ENCODE data around the gene JAKMIP1. TPM values are rescaled to one million over a fixed set of nuclear protein-coding genes. Genes with fewer than 3 reads are reported as not detected.

The JAKMIP1 gene
- total and polyA plus RNA-seq, 4 donors = 0.08 to 0.50 (median 0.22) TPM

GRCh38 chr4:6152869-6153705 lies 47.3 kb downstream of the JAKMIP1 start:
- H3K4me1 ChIP-seq (ENCODE audit: control insufficient read depth in 1 of 2, insufficient read depth in 2 of 2, low read length in 2 of 2) = no peaks in the 10 kb centered on the region
- no peaks in the 10 kb centered on the region for H3K27me3 ChIP-seq (ENCODE audit: control insufficient read depth in 1 of 2, insufficient read depth in 2 of 2, low read length in 1 of 2)
- no peak for ATAC-seq (ENCODE audit: low FRiP score)
- H3K9me3 ChIP-seq (ENCODE audit: control insufficient read depth, low read length) = peaks cover 1% of the 10 kb centered on the region
- H3K4me3 ChIP-seq (ENCODE audit: low read length in 2 of 2) = no peak overlapping the region
- 73 to 75% methylated on average over 15 of the region's 15 CpGs for whole genome bisulfite sequencing, 2 donors
- intact Hi-C loops (cut with DNase I) = no loop called here
- H3K36me3 ChIP-seq (ENCODE audit: control insufficient read depth in 1 of 2, insufficient read depth in 2 of 2, low read length in 1 of 2) = no peaks in the 10 kb centered on the region
- peak in 1 of 2 donors; percentile 60 for DNase-seq
- no peak overlapping the region for H3K27ac ChIP-seq (ENCODE audit: low read depth in 1 of 2, low read length in 2 of 2)

- ATAC-seq (ENCODE audit: low FRiP score) (no peak), DNase-seq (peak in 1 of 2 donors; percentile 62)
- Histone ChIP-seq H3K36me3 (ENCODE audit: control insufficient read depth in 1 of 2, insufficient read depth in 2 of 2, low read length in 1 of 2) (no peaks in the 10 kb centered on the region), H3K27me3 (ENCODE audit: control insufficient read depth in 1 of 2, insufficient read depth in 2 of 2, low read length in 1 of 2) (no peaks in the 10 kb centered on the region), H3K4me1 (ENCODE audit: control insufficient read depth in 1 of 2, insufficient read depth in 2 of 2, low read length in 2 of 2) (no peaks in the 10 kb centered on the region), H3K9me3 (ENCODE audit: control insufficient read depth, low read length) (peaks cover 4% of the 10 kb centered on the region), H3K27ac (ENCODE audit: low read depth in 1 of 2, low read length in 2 of 2) (no peak overlapping the region), H3K4me3 (ENCODE audit: low read length in 2 of 2) (no peak overlapping the region)
- intact Hi-C loops (cut with DNase I) = no loop called here
- 86% methylated on average over 18 of the region's 18 CpGs for WGBS, 2 donors
Observed at GRCh38 chr4:6150046-6150735, 50.2 kb downstream of the JAKMIP1 start.

GRCh38 chr4:6148506-6149205 lies 51.7 kb downstream of the JAKMIP1 start:
- ATAC-seq (ENCODE audit: low FRiP score) (no peak), DNase-seq (peak; percentile 24 to 58)
- Histone ChIP-seq H3K4me1 (ENCODE audit: control insufficient read depth in 1 of 2, insufficient read depth in 2 of 2, low read length in 2 of 2) (no peaks in the 10 kb centered on the region), H3K27ac (ENCODE audit: low read depth in 1 of 2, low read length in 2 of 2) (no peak overlapping the region), H3K36me3 (ENCODE audit: control insufficient read depth in 1 of 2, insufficient read depth in 2 of 2, low read length in 1 of 2) (no peaks in the 10 kb centered on the region), H3K9me3 (ENCODE audit: control insufficient read depth, low read length) (peaks cover 4% of the 10 kb centered on the region), H3K27me3 (ENCODE audit: control insufficient read depth in 1 of 2, insufficient read depth in 2 of 2, low read length in 1 of 2) (no peaks in the 10 kb centered on the region), H3K4me3 (ENCODE audit: low read length in 2 of 2) (no peak overlapping the region)
- intact Hi-C loops (cut with DNase I) = no loop called here
- WGBS, 2 donors = 79% methylated on average over 20 of the region's 20 CpGs

- H3K27ac ChIP-seq (ENCODE audit: low read depth in 1 of 2, low read length in 2 of 2) = no peak overlapping the region
- no peaks in the 10 kb centered on the region for H3K36me3 ChIP-seq (ENCODE audit: control insufficient read depth in 1 of 2, insufficient read depth in 2 of 2, low read length in 1 of 2)
- DNase-seq (peak; percentile 17 to 33), ATAC-seq (ENCODE audit: low FRiP score) (no peak)
- H3K9me3 ChIP-seq (ENCODE audit: control insufficient read depth, low read length) = peaks cover 4% of the 10 kb centered on the region
- H3K27me3 ChIP-seq (ENCODE audit: control insufficient read depth in 1 of 2, insufficient read depth in 2 of 2, low read length in 1 of 2) = no peaks in the 10 kb centered on the region
- no peak overlapping the region for H3K4me3 ChIP-seq (ENCODE audit: low read length in 2 of 2)
- no peaks in the 10 kb centered on the region for H3K4me1 ChIP-seq (ENCODE audit: control insufficient read depth in 1 of 2, insufficient read depth in 2 of 2, low read length in 2 of 2)
- intact Hi-C loops (cut with DNase I) = no loop called here
- WGBS, 2 donors = 70 to 72% methylated on average over 6 of the region's 6 CpGs
Observed at GRCh38 chr4:6147441-6147840, 52.9 kb downstream of the JAKMIP1 start.

GRCh38 chr4:6143603-6144181 lies 56.7 kb downstream of the JAKMIP1 start:
- 33 to 42% methylated on average over 3 of the region's 3 CpGs for WGBS, 2 donors
- Histone ChIP-seq H3K27me3 (ENCODE audit: control insufficient read depth in 1 of 2, insufficient read depth in 2 of 2, low read length in 1 of 2) (no peaks in the 10 kb centered on the region), H3K36me3 (ENCODE audit: control insufficient read depth in 1 of 2, insufficient read depth in 2 of 2, low read length in 1 of 2) (no peaks in the 10 kb centered on the region), H3K27ac (ENCODE audit: low read depth in 1 of 2, low read length in 2 of 2) (no peak overlapping the region), H3K4me3 (ENCODE audit: low read length in 2 of 2) (no peak overlapping the region), H3K9me3 (ENCODE audit: control insufficient read depth, low read length) (peaks cover 4% of the 10 kb centered on the region), H3K4me1 (ENCODE audit: control insufficient read depth in 1 of 2, insufficient read depth in 2 of 2, low read length in 2 of 2) (no peaks in the 10 kb centered on the region)
- intact Hi-C loops (cut with DNase I) = no loop called here
- peak in 1 of 2 donors; percentile 43 for DNase-seq
- ATAC-seq (ENCODE audit: low FRiP score) = no peak

- 83 to 87% methylated on average over 8 of the region's 8 CpGs for WGBS, 2 donors
Observed at GRCh38 chr4:6142935-6143602, 57.3 kb downstream of the JAKMIP1 start.

GRCh38 chr4:6142511-6142910 lies 57.8 kb downstream of the JAKMIP1 start:
- Histone ChIP-seq H3K27ac (ENCODE audit: low read depth in 1 of 2, low read length in 2 of 2) (no peak overlapping the region), H3K27me3 (ENCODE audit: control insufficient read depth in 1 of 2, insufficient read depth in 2 of 2, low read length in 1 of 2) (no peaks in the 10 kb centered on the region), H3K36me3 (ENCODE audit: control insufficient read depth in 1 of 2, insufficient read depth in 2 of 2, low read length in 1 of 2) (no peaks in the 10 kb centered on the region), H3K4me1 (ENCODE audit: control insufficient read depth in 1 of 2, insufficient read depth in 2 of 2, low read length in 2 of 2) (no peaks in the 10 kb centered on the region), H3K9me3 (ENCODE audit: control insufficient read depth, low read length) (peaks cover 3% of the 10 kb centered on the region), H3K4me3 (ENCODE audit: low read length in 2 of 2) (no peak overlapping the region)
- ATAC-seq (ENCODE audit: low FRiP score) = no peak
- intact Hi-C loops (cut with DNase I) = no loop called here
- peak in 1 of 2 donors; percentile 31 for DNase-seq
- 84 to 85% methylated on average over 7 of the region's 7 CpGs for WGBS, 2 donors

More at GRCh38 chr4:6142935-6143602, 57.3 kb downstream of the JAKMIP1 start:
- peaks cover 4% of the 10 kb centered on the region for H3K9me3 ChIP-seq (ENCODE audit: control insufficient read depth, low read length)
- DNase-seq (peak in 1 of 2 donors; percentile 28), ATAC-seq (ENCODE audit: low FRiP score) (no peak)
- no peak overlapping the region for H3K4me3 ChIP-seq (ENCODE audit: low read length in 2 of 2)
- no peaks in the 10 kb centered on the region for H3K4me1 ChIP-seq (ENCODE audit: control insufficient read depth in 1 of 2, insufficient read depth in 2 of 2, low read length in 2 of 2)
- H3K27ac ChIP-seq (ENCODE audit: low read depth in 1 of 2, low read length in 2 of 2) = no peak overlapping the region
- intact Hi-C loops (cut with DNase I) = no loop called here
- no peaks in the 10 kb centered on the region for H3K27me3 ChIP-seq (ENCODE audit: control insufficient read depth in 1 of 2, insufficient read depth in 2 of 2, low read length in 1 of 2)
- no peaks in the 10 kb centered on the region for H3K36me3 ChIP-seq (ENCODE audit: control insufficient read depth in 1 of 2, insufficient read depth in 2 of 2, low read length in 1 of 2)

GRCh38 chr4:6141554-6141953 lies 58.8 kb downstream of the JAKMIP1 start:
- no peak for ATAC-seq (ENCODE audit: low FRiP score)
- H3K27me3 ChIP-seq (ENCODE audit: control insufficient read depth in 1 of 2, insufficient read depth in 2 of 2, low read length in 1 of 2) = no peaks in the 10 kb centered on the region
- H3K4me3 ChIP-seq (ENCODE audit: low read length in 2 of 2) = no peak overlapping the region
- peak in 1 of 2 donors; percentile 30 for DNase-seq
- intact Hi-C loops (cut with DNase I) = no loop called here
- H3K4me1 ChIP-seq (ENCODE audit: control insufficient read depth in 1 of 2, insufficient read depth in 2 of 2, low read length in 2 of 2) = no peaks in the 10 kb centered on the region
- no peak overlapping the region for H3K27ac ChIP-seq (ENCODE audit: low read depth in 1 of 2, low read length in 2 of 2)
- no peaks in the 10 kb centered on the region for H3K36me3 ChIP-seq (ENCODE audit: control insufficient read depth in 1 of 2, insufficient read depth in 2 of 2, low read length in 1 of 2)
- H3K9me3 ChIP-seq (ENCODE audit: control insufficient read depth, low read length) = no peaks in the 10 kb centered on the region
- WGBS, 2 donors = 75 to 77% methylated on average over 9 of the region's 9 CpGs

Measured in aorta (tissue), 5 donors.